KOPT-K1 (cell line): ENCODE data around the gene CSKMT.
"Not testable (repeated sequence)": the region's sequence is repeated elsewhere in the genome, so short reads cannot be mapped to it uniquely, and the experiment has no call there.

Experiments
- H3K27ac ChIP-seq: fragments of 200-600 bp; sonication (generic); 2 replicates; pipeline ENCODE4 v1.5.1; 2016; ENCODE audit warnings: antibody characterized with exemption, mild to moderate bottlenecking, low read depth, low read length; ENCODE audit not compliant: poor library complexity, severe bottlenecking
- H3K36me3 ChIP-seq: fragments of 200-600 bp; sonication (generic); 2 replicates; pipeline ENCODE4 v1.5.1; 2017; ENCODE audit warnings: antibody characterized with exemption, mild to moderate bottlenecking, low read length, moderate library complexity; ENCODE audit not compliant: insufficient read depth
- H3K9me3 ChIP-seq: fragments of 200-600 bp; sonication (generic); 2 replicates; pipeline ENCODE4 v1.5.1; 2017; ENCODE audit warnings: antibody characterized with exemption, low read length, mild to moderate bottlenecking; ENCODE audit not compliant: insufficient read depth, poor library complexity, severe bottlenecking

CSKMT gene

GRCh38 chr11:62665075-62665598, at the start of gene CSKMT, which contains the start of gene C11orf98:
Gene CSKMT, plus strand, starts transcription at chr11:62665312. Its CDS starts 568 bp downstream, at chr11:62665880.
Gene C11orf98, minus strand, starts transcription at chr11:62665210. Its CDS starts 41 bp downstream, at chr11:62665169.
- peaks cover 56% of the 10 kb centered on the region for H3K36me3 ChIP-seq
- H3K9me3 ChIP-seq: no peaks in the 10 kb centered on the region
- H3K27ac ChIP-seq: peak within 1 kb of the TSS; percentile 84

GRCh38 chr11:62615521-62615920, 49.6 kb upstream of the CSKMT start:
- Histone ChIP-seq H3K9me3 (no peaks in the 10 kb centered on the region), H3K36me3 (peaks cover 37% of the 10 kb centered on the region), H3K27ac (no peak overlapping the region)

GRCh38 chr11:62616957-62617356, 48.2 kb upstream of the CSKMT start:
- peaks cover 36% of the 10 kb centered on the region for H3K36me3 ChIP-seq
- not testable (repeated sequence) for H3K27ac ChIP-seq, H3K9me3 ChIP-seq

GRCh38 chr11:62621027-62621566, 44.0 kb upstream of the CSKMT start:
- Histone ChIP-seq H3K36me3 (peaks cover 41% of the 10 kb centered on the region), H3K27ac (peak overlapping the region; percentile 86), H3K9me3 (no peaks in the 10 kb centered on the region)

- peaks cover 42% of the 10 kb centered on the region for H3K36me3 ChIP-seq
- H3K27ac ChIP-seq: peak within 1 kb of the TSS; percentile 86
- H3K9me3 ChIP-seq: no peaks in the 10 kb centered on the region
Observed at GRCh38 chr11:62621567-62622470, 43.3 kb upstream of the CSKMT start, which contains the start of gene B3GAT3. Gene B3GAT3, minus strand, starts transcription at chr11:62621986. Its CDS starts 39 bp downstream, at chr11:62621947.

- H3K9me3 ChIP-seq: no peaks in the 10 kb centered on the region
- H3K36me3 ChIP-seq: peaks cover 42% of the 10 kb centered on the region
- H3K27ac ChIP-seq: peak overlapping the region; percentile 86
Observed at GRCh38 chr11:62622476-62623089, 42.5 kb upstream of the CSKMT start.

GRCh38 chr11:62627713-62628112, 37.4 kb upstream of the CSKMT start:
- no peak overlapping the region for H3K27ac ChIP-seq
- peaks cover 86% of the 10 kb centered on the region for H3K36me3 ChIP-seq
- H3K9me3 ChIP-seq: no peaks in the 10 kb centered on the region

GRCh38 chr11:62632492-62632891, 32.6 kb upstream of the CSKMT start:
- no peaks in the 10 kb centered on the region for H3K9me3 ChIP-seq
- no peak overlapping the region for H3K27ac ChIP-seq
- peaks cover 99% of the 10 kb centered on the region for H3K36me3 ChIP-seq

- H3K36me3 ChIP-seq: peaks cover 55% of the 10 kb centered on the region
- no peaks in the 10 kb centered on the region for H3K9me3 ChIP-seq
- no peak overlapping the region for H3K27ac ChIP-seq
Observed at GRCh38 chr11:62644220-62644619, 20.9 kb upstream of the CSKMT start.

GRCh38 chr11:62645671-62645945, 19.5 kb upstream of the CSKMT start:
- peaks cover 55% of the 10 kb centered on the region for H3K36me3 ChIP-seq
- H3K9me3 ChIP-seq: no peaks in the 10 kb centered on the region

GRCh38 chr11:62645946-62646824, 18.9 kb upstream of the CSKMT start, which contains the start of gene GANAB:
Gene GANAB, minus strand, starts transcription at chr11:62646613. Its CDS starts 14 bp downstream, at chr11:62646599.
- Histone ChIP-seq H3K36me3 (peaks cover 55% of the 10 kb centered on the region), H3K27ac (peak within 1 kb of the TSS; percentile 92), H3K9me3 (no peaks in the 10 kb centered on the region)

More at GRCh38 chr11:62645671-62645945, 19.5 kb upstream of the CSKMT start:
- peak overlapping the region; percentile 92 for H3K27ac ChIP-seq

GRCh38 chr11:62646825-62647608, 18.1 kb upstream of the CSKMT start:
- no peaks in the 10 kb centered on the region for H3K9me3 ChIP-seq
- peaks cover 55% of the 10 kb centered on the region for H3K36me3 ChIP-seq
- H3K27ac ChIP-seq: peak overlapping the region; percentile 92

GRCh38 chr11:62647609-62648005, 17.5 kb upstream of the CSKMT start:
- Histone ChIP-seq H3K36me3 (peaks cover 53% of the 10 kb centered on the region), H3K9me3 (no peaks in the 10 kb centered on the region), H3K27ac (no peak overlapping the region)
